ENCODE data around the gene ZBP1.

ZBP1 gene

GRCh38 chr20:57616143-57616951, 3.9 kb downstream of the ZBP1 start:
- DNase-seq, result no peak

- no peak for DNase-seq
These were observed 4.8 kb downstream of the ZBP1 start for GRCh38 chr20:57615445-57615811.

- DNase-seq, result no peak
These were observed 5.5 kb downstream of the ZBP1 start for GRCh38 chr20:57614490-57615444.

- DNase-seq, result no peak
These were observed 6.7 kb downstream of the ZBP1 start for GRCh38 chr20:57613481-57613921.

- DNase-seq, result no peak
These were observed 7.3 kb downstream of the ZBP1 start for GRCh38 chr20:57612916-57613315.

GRCh38 chr20:57612436-57612835, 7.8 kb downstream of the ZBP1 start:
- no peak for DNase-seq

- no peak for DNase-seq
These were observed 8.5 kb downstream of the ZBP1 start for GRCh38 chr20:57611586-57612311.

GRCh38 chr20:57610261-57610952, 9.8 kb downstream of the ZBP1 start:
- DNase-seq, result no peak

GRCh38 chr20:57609842-57610167, 10.4 kb downstream of the ZBP1 start:
- no peak for DNase-seq

GRCh38 chr20:57609086-57609841, 11.0 kb downstream of the ZBP1 start:
- DNase-seq, result no peak

GRCh38 chr20:57608516-57608915, 11.7 kb downstream of the ZBP1 start:
- no peak for DNase-seq

- DNase-seq, result no peak
These were observed 14.3 kb downstream of the ZBP1 start for GRCh38 chr20:57605878-57606277.

- no peak for DNase-seq
These were observed 15.2 kb downstream of the ZBP1 start for GRCh38 chr20:57605045-57605444.

GRCh38 chr20:57603120-57603519, 17.1 kb downstream of the ZBP1 start:
- DNase-seq, result no peak

- no peak for DNase-seq
These were observed 18.5 kb downstream of the ZBP1 start for GRCh38 chr20:57601737-57602136.

- DNase-seq, result no peak
These were observed 19.0 kb downstream of the ZBP1 start for GRCh38 chr20:57601211-57601570.

GRCh38 chr20:57600320-57601210, 19.7 kb downstream of the ZBP1 start:
- DNase-seq, result peak; percentile 49

GRCh38 chr20:57598491-57598890, 21.7 kb downstream of the ZBP1 start:
- no peak for DNase-seq

- DNase-seq, result no peak
These were observed 22.2 kb downstream of the ZBP1 start for GRCh38 chr20:57598060-57598459.

GRCh38 chr20:57596998-57597939, 23.0 kb downstream of the ZBP1 start:
- DNase-seq, result peak; percentile 63
